GM12878 (cell line): Measurements from ENCODE around the gene ECEL1. TPM values are rescaled to one million over a fixed set of nuclear protein-coding genes. Genes with fewer than 3 reads are reported as not detected.

Experiments used
- ATAC-seq: fragments of 200-7000 bp; cut with Tn5 transposase; 3 replicates; pipeline ENCODE4 v1.9.1; 2020; ENCODE audit warnings: mild to moderate bottlenecking, moderate library complexity
- BruUV-seq: library from RNA; stranded (reverse); fragments of 400-500 nt; replicated peaks from 2 replicates; lab custom pipeline; 2021; lab: Mats Ljungman, UMichigan
- CTCF ChIA-PET: fragments of 300-600 bp; sonication (Branson Sonifier 250); formaldehyde crosslinking; extraction: SDS; loops from one replicate; lab custom pipeline; 2021; ENCODE audit warnings: inconsistent platforms; lab: Yijun Ruan, JAX
- POLR2A ChIA-PET: fragments of 350-600 bp; formaldehyde crosslinking; extraction: SDS; loops from one replicate; lab custom pipeline; 2021; ENCODE audit warnings: inconsistent platforms; lab: Charles Lee
- RAD21 ChIA-PET: fragments of 300-600 bp; sonication (Branson Sonifier 250); formaldehyde crosslinking; loops from one replicate; lab custom pipeline; 2023; ENCODE audit warnings: antibody characterized with exemption; ENCODE audit not compliant: unreplicated experiment; lab: Charles Lee
- SMC1A ChIA-PET: fragments of 300-600 bp; sonication (Branson Sonifier 250); formaldehyde crosslinking; loops from one replicate; lab custom pipeline; 2023; ENCODE audit not compliant: unreplicated experiment, uncharacterized antibody; lab: Charles Lee
- DNase-seq: peaks from one replicate; pipeline ENCODE4 v3.0.0-alpha.2; 2011; ENCODE audit warnings: low read depth, low spot score
- FAIRE-seq: peaks from 3 replicates; lab custom pipeline; 2011; peaks lifted over from hg19 to GRCh38; lab: Jason Lieb, UNC
- H2AFZ ChIP-seq: 2 replicates; pipeline ENCODE4 v1.6.0; 2011; ENCODE audit warnings: low read depth, low read length, control low read depth; ENCODE audit not compliant: control insufficient read depth
- H3K27ac ChIP-seq: 2 replicates; pipeline ENCODE4 v1.5.1; 2011; ENCODE audit warnings: control low read depth; ENCODE audit not compliant: control insufficient read depth, insufficient read depth
- H3K27me3 ChIP-seq, 2 experiments: replicated peaks in 1 of 2; 2 replicates each; pipeline versions ENCODE4 v1.6.0 to v1.6.1; 2011; ENCODE audit warnings: low read length in 1 of 2; ENCODE audit not compliant: control insufficient read depth in 2 of 2, insufficient read depth in 2 of 2
- H3K36me3 ChIP-seq, 2 experiments: 2 replicates each; pipeline ENCODE4 v1.5.1; 2011; ENCODE audit warnings: low read length in 1 of 2; ENCODE audit not compliant: control insufficient read depth in 2 of 2, insufficient read depth in 2 of 2
- H3K4me1 ChIP-seq: 2 replicates; pipeline ENCODE4 v1.6.1; 2011; ENCODE audit warnings: mild to moderate bottlenecking, low read length, moderate library complexity, mixed read lengths; ENCODE audit not compliant: control insufficient read depth, insufficient read depth
- H3K4me2 ChIP-seq: 2 replicates; pipeline ENCODE4 v1.6.0; 2011; ENCODE audit warnings: control low read depth; ENCODE audit not compliant: control insufficient read depth, insufficient read depth
- H3K4me3 ChIP-seq: fragments of 200-600 bp; sonication (generic); 2 replicates; pipeline ENCODE4 v1.5.1; 2016
- H3K79me2 ChIP-seq: 2 replicates; pipeline ENCODE4 v1.6.0; 2011; ENCODE audit warnings: low read length; ENCODE audit not compliant: control insufficient read depth, insufficient read depth
- H3K9ac ChIP-seq: 2 replicates; pipeline ENCODE4 v1.8.0; 2011; ENCODE audit warnings: low read length, control low read depth, mixed read lengths; ENCODE audit not compliant: control insufficient read depth, insufficient read depth
- H3K9me3 ChIP-seq: replicated peaks from 3 replicates; pipeline ENCODE4 v1.5.1; 2011; ENCODE audit warnings: mild to moderate bottlenecking, low read length; ENCODE audit not compliant: control insufficient read depth, insufficient read depth
- H4K20me1 ChIP-seq: 2 replicates; pipeline ENCODE4 v1.6.0; 2011; ENCODE audit not compliant: control insufficient read depth, insufficient read depth
- CBX3 ChIP-seq: fragments of 200-600 bp; sonication (generic); IDR thresholded peaks from 2 replicates; pipeline ENCODE4 v1.6.1; 2016; ENCODE audit warnings: low read depth, borderline replicate concordance
- CREM ChIP-seq: IDR thresholded peaks from 2 replicates; pipeline ENCODE4 v1.6.1; 2014; ENCODE audit warnings: antibody characterized with exemption, low read depth
- EED ChIP-seq: sonication (generic); IDR thresholded peaks from 2 replicates; pipeline ENCODE4 v1.6.1; 2016; ENCODE audit warnings: antibody characterized with exemption, low read depth
- MTA2 ChIP-seq: fragments of 450-650 bp; IDR thresholded peaks from 2 replicates; pipeline ENCODE4 v1.6.1; 2016; ENCODE audit warnings: low read depth, mild to moderate bottlenecking, moderate library complexity
- NBN ChIP-seq: fragments of 450-650 bp; IDR thresholded peaks from 2 replicates; pipeline ENCODE4 v1.6.1; 2016
- NFXL1 ChIP-seq: fragments of 450-650 bp; IDR thresholded peaks from 2 replicates; pipeline ENCODE4 v1.6.1; 2017; ENCODE audit warnings: antibody characterized with exemption, mild to moderate bottlenecking, borderline replicate concordance
- NRF1 ChIP-seq: conservative IDR thresholded peaks from 2 replicates; pipeline ENCODE4 v1.6.1; 2011; ENCODE audit warnings: mild to moderate bottlenecking, low read depth, low read length, improper control_type of control experiment
- RAD51 ChIP-seq: fragments of 450-650 bp; IDR thresholded peaks from 2 replicates; pipeline ENCODE4 v1.6.1; 2016; ENCODE audit warnings: moderate library complexity, mild to moderate bottlenecking, inconsistent platforms
- RCOR1 ChIP-seq: conservative IDR thresholded peaks from 2 replicates; pipeline ENCODE4 v1.6.1; 2012; ENCODE audit warnings: low read depth, low read length, improper control_type of control experiment
- RUNX3 ChIP-seq: IDR thresholded peaks from 2 replicates; pipeline ENCODE4 v1.6.1; 2012; ENCODE audit warnings: low read length, inconsistent platforms
- TAF1 ChIP-seq: IDR thresholded peaks from 2 replicates; pipeline ENCODE4 v1.6.1; 2011; ENCODE audit warnings: mild to moderate bottlenecking, low read depth, low read length, borderline replicate concordance
- TCF7 ChIP-seq: IDR thresholded peaks from 2 replicates; pipeline ENCODE4 v1.6.1; 2014; ENCODE audit warnings: antibody characterized with exemption, borderline replicate concordance
- WGBS: methylation state at CpG from one replicate; pipeline ENCODE4 v1.1.6; 2016; ENCODE audit warnings: low lambda C conversion rate; ENCODE audit not compliant: insufficient replicate concordance, insufficient coverage; ENCODE audit errors: missing lambda C conversion rate; 5-methylcytosine and 5-hydroxymethylcytosine counted together
- in situ Hi-C: fragments of 300-500 bp; cut with MboI; formaldehyde crosslinking; loops from 9 replicates; pipeline ENCODE4 v1.14.3; 2018; ENCODE audit warnings: mixed read lengths
- intact Hi-C: fragments of 100-400 bp; cut with micrococcal nuclease; formaldehyde crosslinking; loops from one replicate; pipeline ENCODE4 v1.14.2; 2022; ENCODE audit not compliant: unreplicated experiment
- polyA plus RNA-seq, 11 experiments: library from polyadenylated mRNA; depleted of rRNA in 4 of 11; unstranded in 6 of 11; stranded (reverse) in 5 of 11; fragments of >200 nt; fragmentation: Nextera tagmentation in 4 of 11; fragmentation: Illumina TruSeq in 1 of 11; extraction: Ambion mirVana in 4 of 11; extraction: Trizol in 1 of 11; gene quantifications; 1 replicate in 1 of 11; 2 replicates in 10 of 11; pipeline versions ENCODE4 v1.2.1 to v1.2.3, GENCODE V29; 2011 to 2016; ENCODE audit warnings: inconsistent platforms in 2 of 11, missing spikeins in 2 of 11, low read depth in 1 of 11
- total RNA-seq, 4 experiments: library from RNA; depleted of rRNA in 3 of 4; stranded (reverse); fragments of >200 nt in 3 of 4; fragmentation: Illumina TruSeq in 1 of 4; extraction: Trizol in 1 of 4; gene quantifications; 2 replicates each; pipeline versions ENCODE4 v1.2.1 to v1.2.3, GENCODE V29; 2013 to 2021
- TF ChIP-seq, protein P1 (sequence below): fragments of 450-650 bp; IDR thresholded peaks from 2 replicates; pipeline ENCODE4 v1.6.1; 2016; ENCODE audit warnings: mild to moderate bottlenecking
- TF ChIP-seq, protein P2 (sequence below): fragments of 450-650 bp; IDR thresholded peaks from 2 replicates; pipeline ENCODE4 v1.6.1; 2017; ENCODE audit warnings: borderline replicate concordance
- TF ChIP-seq, protein P3 (sequence below): fragments of 450-650 bp; formaldehyde crosslinking; IDR thresholded peaks from 2 replicates; pipeline ENCODE4 v1.4.0; 2020; ENCODE audit warnings: mild to moderate bottlenecking, moderate library complexity
- TF ChIP-seq, protein P4 (sequence below): fragments of 450-650 bp; IDR thresholded peaks from 2 replicates; pipeline ENCODE4 v1.6.1; 2017; ENCODE audit warnings: mild to moderate bottlenecking

ECEL1 gene
- total and polyA plus RNA-seq, 10 of the 15 experiments (the other 5 are each of a cell fraction or from before 2014, with no cell fraction given), result not detected

DNA sequence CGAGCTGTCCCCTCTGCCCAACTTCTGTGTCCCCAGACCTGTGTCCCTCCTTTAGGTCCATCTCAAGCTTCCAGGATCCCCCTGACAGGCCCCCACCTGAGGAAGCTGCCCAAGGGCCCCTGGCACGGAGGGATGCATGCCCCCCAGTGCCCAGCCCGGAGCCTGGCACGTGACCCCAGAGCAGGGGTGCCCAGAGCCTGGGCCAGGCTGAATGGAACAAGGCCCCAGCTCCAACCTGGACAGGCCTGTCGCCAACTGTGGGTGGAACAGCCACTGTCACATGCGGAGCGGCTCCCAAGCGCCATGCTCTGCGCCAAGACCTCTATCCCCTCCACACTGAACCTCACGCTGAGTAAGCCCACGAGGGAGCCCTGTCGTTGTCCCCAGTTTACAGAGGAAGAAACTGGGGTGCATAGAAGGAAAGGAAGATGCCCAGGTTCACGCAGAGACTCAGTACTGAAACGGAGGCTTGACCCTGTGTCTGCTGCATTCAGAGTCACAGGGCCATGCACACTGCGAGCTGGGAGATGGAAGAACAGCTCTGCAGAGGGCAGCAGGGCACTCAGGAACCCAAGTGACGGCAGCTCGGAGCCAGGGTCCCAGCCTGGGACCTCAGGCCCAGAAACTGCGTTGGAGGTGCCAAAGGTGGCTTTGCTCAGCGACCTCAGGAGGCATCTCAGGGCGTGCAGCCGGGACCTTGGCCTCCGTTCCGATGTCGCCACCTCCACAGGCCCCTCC lies 5.5 kb upstream of the ECEL1 start:
- Histone ChIP-seq H3K9ac (no peak overlapping the region), H3K4me3 (no peak overlapping the region), H3K4me2 (no peak overlapping the region), H3K4me1 (no peaks in the 10 kb centered on the region), H3K9me3 (no peaks in the 10 kb centered on the region), H3K79me2 (no peaks in the 10 kb centered on the region), H3K27ac (no peak overlapping the region), H3K27me3 (peaks cover 0 to 10% of the 10 kb centered on the region in 2 experiments; a peak in 3 of 4 replicates), H3K36me3 (no peaks in the 10 kb centered on the region), H2AFZ (no peak overlapping the region), H4K20me1 (no peaks in the 10 kb centered on the region)
- intact Hi-C loops (no loop called here), in situ Hi-C loops (no loop called here)
- DNase-seq (no peak), ATAC-seq (no peak), FAIRE-seq (no peak)
- no TSS peak for BruUV-seq
- WGBS, result 33% methylated on average over 24 of the region's 24 CpGs
- ChIA-PET SMC1A (no interaction called here), POLR2A (no interaction called here), RAD21 (no interaction called here), CTCF (no interaction called here)
- TF ChIP-seq RCOR1, result no peak
- TF ChIP-seq TCF7, result no peak
- TF ChIP-seq, protein P1, sequence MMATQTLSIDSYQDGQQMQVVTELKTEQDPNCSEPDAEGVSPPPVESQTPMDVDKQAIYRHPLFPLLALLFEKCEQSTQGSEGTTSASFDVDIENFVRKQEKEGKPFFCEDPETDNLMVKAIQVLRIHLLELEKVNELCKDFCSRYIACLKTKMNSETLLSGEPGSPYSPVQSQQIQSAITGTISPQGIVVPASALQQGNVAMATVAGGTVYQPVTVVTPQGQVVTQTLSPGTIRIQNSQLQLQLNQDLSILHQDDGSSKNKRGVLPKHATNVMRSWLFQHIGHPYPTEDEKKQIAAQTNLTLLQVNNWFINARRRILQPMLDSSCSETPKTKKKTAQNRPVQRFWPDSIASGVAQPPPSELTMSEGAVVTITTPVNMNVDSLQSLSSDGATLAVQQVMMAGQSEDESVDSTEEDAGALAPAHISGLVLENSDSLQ, result no peak
- TF ChIP-seq NRF1, result no peak
- TF ChIP-seq, protein P2, sequence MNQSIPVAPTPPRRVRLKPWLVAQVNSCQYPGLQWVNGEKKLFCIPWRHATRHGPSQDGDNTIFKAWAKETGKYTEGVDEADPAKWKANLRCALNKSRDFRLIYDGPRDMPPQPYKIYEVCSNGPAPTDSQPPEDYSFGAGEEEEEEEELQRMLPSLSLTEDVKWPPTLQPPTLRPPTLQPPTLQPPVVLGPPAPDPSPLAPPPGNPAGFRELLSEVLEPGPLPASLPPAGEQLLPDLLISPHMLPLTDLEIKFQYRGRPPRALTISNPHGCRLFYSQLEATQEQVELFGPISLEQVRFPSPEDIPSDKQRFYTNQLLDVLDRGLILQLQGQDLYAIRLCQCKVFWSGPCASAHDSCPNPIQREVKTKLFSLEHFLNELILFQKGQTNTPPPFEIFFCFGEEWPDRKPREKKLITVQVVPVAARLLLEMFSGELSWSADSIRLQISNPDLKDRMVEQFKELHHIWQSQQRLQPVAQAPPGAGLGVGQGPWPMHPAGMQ, result no peak
- TF ChIP-seq EED, result no peak
- TF ChIP-seq NFXL1, result no peak
- no peak for TF ChIP-seq MTA2
- no peak for TF ChIP-seq TAF1
- TF ChIP-seq, protein P3, sequence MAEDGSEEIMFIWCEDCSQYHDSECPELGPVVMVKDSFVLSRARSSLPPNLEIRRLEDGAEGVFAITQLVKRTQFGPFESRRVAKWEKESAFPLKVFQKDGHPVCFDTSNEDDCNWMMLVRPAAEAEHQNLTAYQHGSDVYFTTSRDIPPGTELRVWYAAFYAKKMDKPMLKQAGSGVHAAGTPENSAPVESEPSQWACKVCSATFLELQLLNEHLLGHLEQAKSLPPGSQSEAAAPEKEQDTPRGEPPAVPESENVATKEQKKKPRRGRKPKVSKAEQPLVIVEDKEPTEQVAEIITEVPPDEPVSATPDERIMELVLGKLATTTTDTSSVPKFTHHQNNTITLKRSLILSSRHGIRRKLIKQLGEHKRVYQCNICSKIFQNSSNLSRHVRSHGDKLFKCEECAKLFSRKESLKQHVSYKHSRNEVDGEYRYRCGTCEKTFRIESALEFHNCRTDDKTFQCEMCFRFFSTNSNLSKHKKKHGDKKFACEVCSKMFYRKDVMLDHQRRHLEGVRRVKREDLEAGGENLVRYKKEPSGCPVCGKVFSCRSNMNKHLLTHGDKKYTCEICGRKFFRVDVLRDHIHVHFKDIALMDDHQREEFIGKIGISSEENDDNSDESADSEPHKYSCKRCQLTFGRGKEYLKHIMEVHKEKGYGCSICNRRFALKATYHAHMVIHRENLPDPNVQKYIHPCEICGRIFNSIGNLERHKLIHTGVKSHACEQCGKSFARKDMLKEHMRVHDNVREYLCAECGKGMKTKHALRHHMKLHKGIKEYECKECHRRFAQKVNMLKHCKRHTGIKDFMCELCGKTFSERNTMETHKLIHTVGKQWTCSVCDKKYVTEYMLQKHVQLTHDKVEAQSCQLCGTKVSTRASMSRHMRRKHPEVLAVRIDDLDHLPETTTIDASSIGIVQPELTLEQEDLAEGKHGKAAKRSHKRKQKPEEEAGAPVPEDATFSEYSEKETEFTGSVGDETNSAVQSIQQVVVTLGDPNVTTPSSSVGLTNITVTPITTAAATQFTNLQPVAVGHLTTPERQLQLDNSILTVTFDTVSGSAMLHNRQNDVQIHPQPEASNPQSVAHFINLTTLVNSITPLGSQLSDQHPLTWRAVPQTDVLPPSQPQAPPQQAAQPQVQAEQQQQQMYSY (CRISPR knock-in tag), result no peak
- no peak for TF ChIP-seq RUNX3
- TF ChIP-seq NBN, result no peak
- no peak for TF ChIP-seq CREM
- no peak for TF ChIP-seq RAD51
- no peak for TF ChIP-seq CBX3
- TF ChIP-seq, protein P4, sequence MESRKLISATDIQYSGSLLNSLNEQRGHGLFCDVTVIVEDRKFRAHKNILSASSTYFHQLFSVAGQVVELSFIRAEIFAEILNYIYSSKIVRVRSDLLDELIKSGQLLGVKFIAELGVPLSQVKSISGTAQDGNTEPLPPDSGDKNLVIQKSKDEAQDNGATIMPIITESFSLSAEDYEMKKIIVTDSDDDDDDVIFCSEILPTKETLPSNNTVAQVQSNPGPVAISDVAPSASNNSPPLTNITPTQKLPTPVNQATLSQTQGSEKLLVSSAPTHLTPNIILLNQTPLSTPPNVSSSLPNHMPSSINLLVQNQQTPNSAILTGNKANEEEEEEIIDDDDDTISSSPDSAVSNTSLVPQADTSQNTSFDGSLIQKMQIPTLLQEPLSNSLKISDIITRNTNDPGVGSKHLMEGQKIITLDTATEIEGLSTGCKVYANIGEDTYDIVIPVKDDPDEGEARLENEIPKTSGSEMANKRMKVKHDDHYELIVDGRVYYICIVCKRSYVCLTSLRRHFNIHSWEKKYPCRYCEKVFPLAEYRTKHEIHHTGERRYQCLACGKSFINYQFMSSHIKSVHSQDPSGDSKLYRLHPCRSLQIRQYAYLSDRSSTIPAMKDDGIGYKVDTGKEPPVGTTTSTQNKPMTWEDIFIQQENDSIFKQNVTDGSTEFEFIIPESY, result no peak
